PC-3 (cell line): Measurements from ENCODE around the gene MEF2C.

ENCODE experiments used
- EZH2 ChIP-seq: fragments of 300-600 bp; sonication (generic); IDR thresholded peaks from one replicate; pipeline ENCODE4 v1.6.1; 2017; ENCODE audit warnings: antibody characterized with exemption, mild to moderate bottlenecking, low read length; ENCODE audit not compliant: unreplicated experiment
- TF ChIP-seq, protein P1 (sequence below): fragments of 300-600 bp; sonication (generic); conservative IDR thresholded peaks from 2 replicates; pipeline ENCODE4 v1.5.1; 2017; ENCODE audit warnings: antibody characterized with exemption, low read depth, mild to moderate bottlenecking, low read length

DNA sequence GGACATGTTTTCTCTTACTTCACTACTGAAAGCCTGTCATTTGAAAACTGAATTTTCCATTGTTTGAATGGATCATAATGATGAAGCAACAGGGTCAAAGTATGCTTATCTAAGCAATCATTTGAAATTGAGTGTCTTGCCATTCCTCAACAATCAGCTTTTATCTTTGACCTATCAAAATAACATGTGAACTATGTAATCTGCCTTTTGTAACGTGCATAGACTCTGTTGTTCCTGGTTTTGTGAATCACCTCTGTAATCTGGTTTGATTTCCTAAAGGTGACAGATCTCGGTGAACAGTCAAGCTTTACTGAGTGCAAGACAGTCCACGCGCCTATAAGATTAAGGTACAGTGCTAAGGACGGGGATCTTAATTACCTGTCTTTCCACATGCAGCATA is 3.3 kb downstream of the MEF2C start:
- TF ChIP-seq, protein P1, sequence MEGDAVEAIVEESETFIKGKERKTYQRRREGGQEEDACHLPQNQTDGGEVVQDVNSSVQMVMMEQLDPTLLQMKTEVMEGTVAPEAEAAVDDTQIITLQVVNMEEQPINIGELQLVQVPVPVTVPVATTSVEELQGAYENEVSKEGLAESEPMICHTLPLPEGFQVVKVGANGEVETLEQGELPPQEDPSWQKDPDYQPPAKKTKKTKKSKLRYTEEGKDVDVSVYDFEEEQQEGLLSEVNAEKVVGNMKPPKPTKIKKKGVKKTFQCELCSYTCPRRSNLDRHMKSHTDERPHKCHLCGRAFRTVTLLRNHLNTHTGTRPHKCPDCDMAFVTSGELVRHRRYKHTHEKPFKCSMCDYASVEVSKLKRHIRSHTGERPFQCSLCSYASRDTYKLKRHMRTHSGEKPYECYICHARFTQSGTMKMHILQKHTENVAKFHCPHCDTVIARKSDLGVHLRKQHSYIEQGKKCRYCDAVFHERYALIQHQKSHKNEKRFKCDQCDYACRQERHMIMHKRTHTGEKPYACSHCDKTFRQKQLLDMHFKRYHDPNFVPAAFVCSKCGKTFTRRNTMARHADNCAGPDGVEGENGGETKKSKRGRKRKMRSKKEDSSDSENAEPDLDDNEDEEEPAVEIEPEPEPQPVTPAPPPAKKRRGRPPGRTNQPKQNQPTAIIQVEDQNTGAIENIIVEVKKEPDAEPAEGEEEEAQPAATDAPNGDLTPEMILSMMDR = no peak
- no peak for TF ChIP-seq EZH2
